CD4-positive, alpha-beta T cell treated with Interleukin-12 subunit alpha and Interleukin-12 subunit beta, for 1 hour (primary cell): ENCODE results near the gene CRYBB1.
A peak's percentile ranks its signal among the peaks of the same experiment; 100 is the strongest.

Experiments
- DNase-seq: peaks from one replicate; pipeline ENCODE4 v3.0.0-alpha.2; 2020

CRYBB1 gene

DNA sequence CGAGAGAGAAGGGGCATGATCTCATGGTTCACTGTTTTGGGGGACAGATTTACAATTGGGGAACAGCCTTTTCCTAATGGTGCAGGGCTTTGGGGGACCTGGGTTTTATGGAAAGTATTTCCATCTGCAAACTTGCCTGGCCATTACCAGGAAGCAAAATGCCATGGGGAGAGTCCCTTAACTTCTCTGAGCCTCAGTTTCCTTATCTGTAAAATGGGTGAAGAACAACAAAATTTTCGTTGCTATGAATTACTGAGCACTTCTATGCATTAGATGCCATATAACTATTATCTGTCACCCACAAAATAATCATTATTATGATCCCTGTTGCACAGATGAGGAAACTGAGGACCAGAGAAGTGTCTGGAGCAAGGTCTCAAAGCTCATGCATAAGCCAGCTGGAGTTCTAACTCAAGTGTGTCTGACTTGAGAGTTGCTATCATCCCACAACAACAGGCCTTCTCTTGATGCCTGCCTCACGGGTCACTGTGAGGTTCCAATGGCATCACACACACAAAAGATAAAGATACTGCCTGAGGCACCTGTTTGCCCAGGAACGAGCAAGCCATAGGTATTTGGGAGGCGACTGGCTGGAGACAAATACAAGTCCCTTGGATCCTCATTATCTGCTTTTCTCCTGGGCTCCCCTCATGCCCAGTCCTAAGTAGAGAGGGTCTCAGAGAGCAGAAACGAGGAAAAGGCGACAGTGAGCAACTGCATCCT, 43.7 kb downstream of the CRYBB1 start:
- DNase-seq = no peak

DNA sequence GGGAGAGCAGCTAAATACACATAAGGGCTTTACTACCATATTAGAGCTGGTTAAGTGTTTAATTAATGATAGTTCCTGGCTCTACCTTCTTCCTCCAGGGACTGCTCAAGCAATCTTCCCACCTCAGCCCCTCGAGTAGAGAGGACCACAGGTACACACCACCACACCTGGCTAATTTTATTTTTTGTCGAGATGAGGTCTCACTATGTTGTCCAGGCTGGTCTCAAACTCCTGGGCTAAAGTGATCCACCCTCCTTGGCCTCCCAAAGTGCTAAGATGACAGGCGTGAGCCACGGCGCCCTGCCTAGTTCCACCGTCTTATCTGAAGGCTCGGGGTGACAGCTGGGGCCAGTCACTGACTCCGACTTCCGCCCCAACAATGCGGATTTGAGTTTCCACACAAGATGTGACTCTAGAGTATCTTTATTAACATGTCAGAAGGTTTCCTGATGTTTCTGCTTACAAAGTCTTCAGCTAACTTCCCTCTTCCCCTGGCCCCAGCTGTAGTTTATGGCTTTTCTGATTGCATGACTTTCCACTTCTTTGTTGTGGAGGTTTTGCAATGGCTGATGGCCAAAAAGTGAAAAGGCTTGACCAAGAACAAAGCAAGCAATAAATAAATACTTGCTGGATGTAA, 44.7 kb downstream of the CRYBB1 start:
- no peak for DNase-seq

DNA sequence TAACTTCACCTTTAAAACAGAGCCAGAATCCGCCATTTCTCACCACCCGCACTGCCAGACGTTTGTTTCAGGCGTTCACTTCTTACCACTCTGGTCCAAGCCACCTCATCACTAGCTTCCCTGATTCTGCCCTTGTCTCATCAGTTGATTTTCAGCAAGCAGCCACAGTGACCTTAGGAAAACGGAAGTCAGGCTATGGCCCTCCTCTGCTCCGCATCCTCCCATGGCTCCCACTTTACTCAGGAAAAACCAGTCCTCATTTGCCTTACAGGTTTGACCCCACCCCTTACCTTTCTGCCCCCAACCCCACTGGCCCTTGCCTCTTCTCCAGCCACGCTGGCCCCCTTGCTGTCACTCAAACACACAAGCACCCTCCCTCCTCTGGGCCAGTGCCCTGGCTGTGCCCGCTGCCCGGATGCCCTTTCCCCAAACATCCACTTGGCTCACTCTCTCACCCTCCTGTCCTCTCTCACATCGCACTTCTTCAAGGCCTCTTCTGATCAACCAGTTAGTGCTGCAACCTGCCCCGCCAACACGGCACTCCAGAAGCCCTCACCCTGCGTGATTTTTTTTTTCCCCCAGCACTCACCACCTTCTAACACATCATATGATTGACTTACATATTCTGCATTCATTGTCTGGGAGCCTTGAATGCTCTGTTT, 46.8 kb downstream of the CRYBB1 start:
- DNase-seq = no peak

GRCh38 chr22:26570115-26570514, 47.7 kb downstream of the CRYBB1 start:
- no peak for DNase-seq

GRCh38 chr22:26568207-26568706, 49.6 kb downstream of the CRYBB1 start:
- DNase-seq = no peak

DNA sequence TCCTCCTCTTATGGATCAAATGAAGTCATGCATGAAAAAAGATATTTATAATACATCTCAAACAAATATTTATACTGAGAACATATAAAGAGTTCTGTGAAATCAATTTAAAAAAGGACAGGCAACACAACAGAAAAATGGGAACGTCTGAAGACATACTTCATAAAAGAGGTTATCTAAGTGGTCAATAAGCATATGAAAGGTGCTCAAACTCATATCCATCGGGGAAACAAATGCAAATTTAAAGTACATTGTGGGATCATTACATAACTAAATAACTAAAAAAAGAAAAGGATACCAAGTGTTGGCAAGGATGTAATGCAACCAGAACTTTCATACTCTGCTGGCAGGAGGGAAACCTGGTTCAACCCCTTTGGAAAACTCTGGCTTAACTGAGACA, 50.2 kb downstream of the CRYBB1 start:
- no peak for DNase-seq

GRCh38 chr22:26566994-26567393, 50.8 kb downstream of the CRYBB1 start:
- DNase-seq = no peak

DNA sequence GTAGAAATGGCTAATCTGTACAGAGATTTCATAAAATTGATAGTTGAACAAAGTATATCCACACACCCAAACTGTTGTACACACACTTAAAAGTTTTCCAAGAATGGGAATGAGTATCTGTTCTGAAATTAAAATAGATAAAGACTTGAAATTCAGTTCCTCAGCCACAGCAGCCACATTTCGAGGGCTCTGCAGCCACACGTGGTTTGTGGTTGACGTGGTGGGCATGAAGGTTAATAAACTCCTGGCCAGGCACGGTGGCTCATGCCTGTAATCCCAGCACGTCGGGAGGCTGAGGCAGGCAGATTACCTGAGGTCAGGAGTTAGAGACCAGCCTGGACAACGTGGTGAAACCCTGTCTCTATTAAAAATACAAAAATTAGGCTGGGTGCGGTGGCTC, 51.9 kb downstream of the CRYBB1 start:
- DNase-seq = peak; percentile 16

DNA sequence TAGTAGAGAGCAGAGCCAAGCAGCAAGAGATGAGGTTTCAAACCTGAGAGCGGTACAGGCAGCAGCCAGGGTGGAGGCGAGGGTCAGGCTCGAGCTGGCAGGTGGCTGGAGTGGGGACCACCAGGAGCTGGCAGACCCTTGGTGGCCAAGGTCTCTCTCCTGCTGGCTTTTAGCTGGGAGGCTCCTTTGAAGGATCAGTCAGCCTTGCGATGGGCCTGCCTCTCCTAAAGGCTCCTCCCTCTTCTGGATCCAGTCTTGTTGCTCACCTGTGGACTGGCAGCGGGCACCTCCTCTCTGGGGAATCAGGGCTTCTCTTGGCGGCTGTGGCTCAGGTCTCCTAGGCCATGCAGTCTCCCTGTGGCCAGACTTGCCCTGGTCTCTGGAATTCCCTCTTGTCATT, 52.6 kb downstream of the CRYBB1 start:
- no peak for DNase-seq

- DNase-seq = no peak
These were observed 53.2 kb downstream of the CRYBB1 start for GRCh38 chr22:26564672-26565071.

GRCh38 chr22:26564181-26564580, 53.6 kb downstream of the CRYBB1 start:
- no peak for DNase-seq

DNA sequence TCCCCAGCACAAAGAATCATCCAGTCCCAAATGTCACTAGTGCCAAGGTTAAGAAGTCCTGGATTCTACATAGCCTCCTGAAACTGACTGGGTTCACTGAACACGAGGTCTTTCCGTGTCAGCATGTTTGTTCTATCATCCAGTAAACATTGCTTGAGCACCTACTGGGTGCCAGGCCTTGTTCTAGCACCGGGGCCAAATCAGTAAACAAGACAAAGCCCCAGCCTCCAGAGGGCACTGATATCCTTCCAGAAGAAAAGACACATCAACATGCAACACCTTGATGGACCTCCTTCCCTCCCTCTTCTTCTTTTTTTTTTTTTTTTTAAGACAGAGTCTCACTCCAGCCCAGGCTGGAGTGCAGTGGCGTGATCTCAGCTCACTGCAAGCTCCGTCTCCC, 54.8 kb downstream of the CRYBB1 start:
- peak; percentile 33 for DNase-seq

DNA sequence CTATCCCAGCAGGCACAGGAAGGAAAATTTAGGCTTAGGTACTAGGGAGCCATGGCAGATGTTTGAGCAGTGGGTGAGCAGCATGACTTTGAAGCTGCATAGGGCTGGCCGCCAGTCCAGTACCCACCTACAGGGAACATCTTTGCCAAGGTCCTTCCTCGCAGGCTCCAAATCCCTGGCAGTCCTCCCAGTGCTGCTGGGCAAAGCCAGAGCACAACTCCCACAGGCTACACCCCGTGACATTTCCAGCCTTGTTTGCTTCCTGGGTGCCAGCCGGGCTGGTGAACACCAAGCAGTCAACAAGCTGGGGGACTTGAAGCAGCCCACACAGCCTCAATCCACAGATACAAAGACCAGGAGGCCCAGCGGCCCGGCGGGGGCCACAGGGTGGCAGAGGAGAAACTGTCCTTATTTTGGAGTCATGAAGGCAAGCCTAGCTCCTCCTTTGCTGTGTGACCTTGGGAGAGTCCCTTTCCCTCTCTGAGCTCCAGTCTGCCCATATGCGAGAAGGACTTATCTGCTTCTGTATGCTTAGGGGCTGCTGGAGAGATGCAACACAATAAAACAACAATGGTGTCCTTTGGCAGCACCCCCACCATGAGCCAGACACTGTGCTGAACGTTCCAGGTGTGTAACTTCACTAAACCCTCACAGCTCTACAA, 55.9 kb downstream of the CRYBB1 start:
- DNase-seq = no peak

GRCh38 chr22:26559961-26560575, 57.8 kb downstream of the CRYBB1 start:
- no peak for DNase-seq

GRCh38 chr22:26558248-26558895, 59.5 kb downstream of the CRYBB1 start:
- no peak for DNase-seq

- DNase-seq = no peak
These were observed 60.9 kb downstream of the CRYBB1 start for GRCh38 chr22:26556904-26557303.

DNA sequence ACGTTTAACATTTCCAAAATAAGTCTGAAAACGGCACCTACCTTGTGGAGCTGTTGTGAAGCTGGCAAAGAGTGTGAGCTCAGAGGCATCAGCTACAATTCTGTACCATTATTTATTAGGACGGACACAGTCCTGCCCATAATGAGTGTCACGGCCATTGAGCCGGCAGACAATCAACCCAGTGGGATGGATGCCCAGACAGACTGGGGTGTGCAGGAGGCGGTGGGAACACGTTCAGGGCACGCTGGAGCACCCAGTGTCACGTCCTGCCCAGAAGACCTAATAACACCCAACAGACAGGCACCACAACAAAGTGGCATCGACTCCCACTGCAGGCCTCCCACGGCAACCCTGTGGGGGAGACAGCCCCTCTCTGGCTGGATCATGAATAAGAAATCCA, 62.3 kb downstream of the CRYBB1 start:
- DNase-seq = no peak

- DNase-seq = no peak
These were observed 62.9 kb downstream of the CRYBB1 start for GRCh38 chr22:26554956-26555355.

- no peak for DNase-seq
These were observed 64.6 kb downstream of the CRYBB1 start for GRCh38 chr22:26553056-26553752.

GRCh38 chr22:26552466-26552865, 65.4 kb downstream of the CRYBB1 start:
- DNase-seq = no peak

- DNase-seq = no peak
These were observed 66.3 kb downstream of the CRYBB1 start for GRCh38 chr22:26551568-26551967.

GRCh38 chr22:26550498-26551033, 67.3 kb downstream of the CRYBB1 start:
- no peak for DNase-seq
